Measurements from ENCODE around the gene GOLGA1.
"Not testable (repeated sequence)": the region's sequence is repeated elsewhere in the genome, so short reads cannot be mapped to it uniquely, and the experiment has no call there.

The GOLGA1 gene

GRCh38 chr9:124939944-124940343, 939 bp downstream of the GOLGA1 start:
- DNase-seq, result peak; percentile 44

GRCh38 chr9:124934290-124934689, 6.6 kb downstream of the GOLGA1 start:
- no peak for DNase-seq

GRCh38 chr9:124932333-124932732, 8.6 kb downstream of the GOLGA1 start:
- DNase-seq, result no peak

GRCh38 chr9:124929464-124929863, 11.4 kb downstream of the GOLGA1 start:
- DNase-seq, result no peak

GRCh38 chr9:124928116-124928515, 12.8 kb downstream of the GOLGA1 start:
- DNase-seq, result no peak

- DNase-seq, result not testable (repeated sequence)
These were observed 20.5 kb downstream of the GOLGA1 start for GRCh38 chr9:124920394-124920793.

GRCh38 chr9:124914753-124915405, 26.0 kb downstream of the GOLGA1 start:
- DNase-seq, result no peak

- no peak for DNase-seq
These were observed 27.5 kb downstream of the GOLGA1 start for GRCh38 chr9:124913378-124913777.

- DNase-seq, result no peak
These were observed 29.1 kb downstream of the GOLGA1 start for GRCh38 chr9:124911766-124912165.

GRCh38 chr9:124908098-124908497, 32.8 kb downstream of the GOLGA1 start:
- DNase-seq, result no peak

- DNase-seq, result no peak
These were observed 33.9 kb downstream of the GOLGA1 start for GRCh38 chr9:124906966-124907365.

- peak; percentile 30 for DNase-seq
These were observed 41.0 kb downstream of the GOLGA1 start for GRCh38 chr9:124899845-124900244.

GRCh38 chr9:124897570-124898460, 43.1 kb downstream of the GOLGA1 start:
- DNase-seq, result no peak

GRCh38 chr9:124894741-124895170, 46.1 kb downstream of the GOLGA1 start:
- peak; percentile 63 for DNase-seq

GRCh38 chr9:124894035-124894740, 46.7 kb downstream of the GOLGA1 start:
- DNase-seq, result no peak

GRCh38 chr9:124890179-124890578, 50.7 kb downstream of the GOLGA1 start:
- no peak for DNase-seq

GRCh38 chr9:124889006-124889405, 51.9 kb downstream of the GOLGA1 start:
- no peak for DNase-seq

- no peak for DNase-seq
These were observed 53.1 kb downstream of the GOLGA1 start for GRCh38 chr9:124887832-124888231.

GRCh38 chr9:124886866-124887492, 53.9 kb downstream of the GOLGA1 start:
- DNase-seq, result no peak

GRCh38 chr9:124886461-124886860, 54.4 kb downstream of the GOLGA1 start:
- DNase-seq, result no peak

- no peak for DNase-seq
These were observed 55.3 kb downstream of the GOLGA1 start for GRCh38 chr9:124885551-124885950.

GRCh38 chr9:124884376-124884775, 56.5 kb downstream of the GOLGA1 start:
- no peak for DNase-seq

- no peak for DNase-seq
These were observed 58.7 kb downstream of the GOLGA1 start for GRCh38 chr9:124882231-124882630.

Data from hematopoietic multipotent progenitor cell treated with erythropoietin and hydrocortisone succinate and interleukin-3 and kit ligand, for 8 days (in vitro differentiated cells).